Right kidney (tissue), 1 donor: ENCODE measurements around the gene IRF4.

Experiments used
- DNase-seq: peaks from one replicate; pipeline ENCODE4 v3.0.0-alpha.2; 2016

IRF4 gene

DNA sequence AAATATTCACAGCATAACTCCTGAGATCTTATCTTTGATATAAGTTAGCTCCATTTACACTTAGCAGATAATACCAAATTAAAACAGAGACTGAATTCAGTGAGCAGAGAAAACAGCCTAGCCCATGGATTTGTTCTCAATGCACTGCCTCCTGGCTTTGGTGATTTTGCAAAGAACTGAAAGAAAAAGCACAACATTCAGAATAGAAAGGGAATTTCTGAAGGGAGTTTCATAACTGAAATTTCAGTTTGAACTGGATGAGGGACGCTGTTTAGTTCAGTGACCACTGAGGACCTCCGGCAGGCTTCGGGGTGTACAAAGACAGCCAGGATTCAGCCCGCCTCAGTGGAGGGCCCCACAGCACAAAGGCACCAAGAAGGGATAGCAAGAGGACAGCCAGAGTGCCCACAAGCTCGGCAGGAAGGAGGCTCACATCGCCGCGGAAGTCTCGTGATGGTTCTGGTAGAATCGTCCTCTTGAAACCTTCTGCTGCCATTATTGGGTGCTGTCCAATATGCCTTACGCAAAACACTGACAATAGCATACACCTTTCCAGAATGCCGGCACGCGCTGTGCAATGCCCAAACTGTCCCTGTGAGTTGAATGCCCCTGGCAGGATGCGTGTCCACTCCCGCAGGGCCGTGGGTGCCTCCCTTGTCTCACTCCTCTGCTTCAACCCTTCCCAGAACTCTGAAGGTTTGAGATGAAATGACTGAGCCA is 9.7 kb upstream of the IRF4 start:
- no peak for DNase-seq

GRCh38 chr6:382883-383810 is 8.4 kb upstream of the IRF4 start:
- no peak for DNase-seq

GRCh38 chr6:383856-384255 is 7.7 kb upstream of the IRF4 start:
- no peak for DNase-seq

DNA sequence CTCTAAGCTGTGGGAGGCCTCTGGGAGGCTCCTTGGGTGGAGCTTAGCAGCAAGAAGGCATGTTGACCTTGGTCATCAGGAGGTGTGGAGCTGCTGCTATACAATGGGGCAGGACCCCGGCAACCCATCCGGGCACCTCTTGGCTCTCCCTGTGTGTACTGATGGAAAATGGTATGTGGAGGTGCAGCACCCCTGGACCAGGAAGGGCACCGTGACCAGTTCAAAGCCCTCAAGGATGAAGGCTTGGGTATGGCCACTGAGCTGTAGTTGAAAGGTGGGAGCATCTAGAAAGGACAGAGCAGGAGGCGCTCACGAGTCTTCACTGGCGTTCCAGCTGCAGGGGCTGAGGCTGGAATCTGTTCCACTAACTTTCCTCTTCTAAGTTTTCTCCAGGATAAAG is 6.7 kb upstream of the IRF4 start:
- no peak for DNase-seq

DNA sequence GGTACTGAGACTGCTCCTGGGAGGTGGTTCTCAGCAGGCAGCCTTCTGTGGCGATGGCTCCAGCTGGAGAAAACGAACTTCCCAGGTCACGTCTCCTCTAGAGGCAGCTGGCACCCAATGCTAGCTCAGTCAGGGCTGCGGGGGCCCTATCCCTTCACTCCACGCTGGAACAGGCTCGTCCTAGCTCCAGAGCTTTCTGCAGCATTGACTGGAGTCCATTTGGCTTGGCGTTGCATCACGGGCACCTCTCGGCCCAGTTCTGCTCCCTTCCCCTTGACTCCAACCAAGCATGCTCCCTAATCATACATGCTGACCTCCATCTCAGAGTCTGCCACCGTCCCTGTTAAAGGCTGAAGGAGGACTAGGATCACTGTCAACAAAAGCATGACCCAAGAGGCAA is 5.9 kb upstream of the IRF4 start:
- no peak for DNase-seq

GRCh38 chr6:386688-387266 is 4.8 kb upstream of the IRF4 start:
- DNase-seq: no peak

DNA sequence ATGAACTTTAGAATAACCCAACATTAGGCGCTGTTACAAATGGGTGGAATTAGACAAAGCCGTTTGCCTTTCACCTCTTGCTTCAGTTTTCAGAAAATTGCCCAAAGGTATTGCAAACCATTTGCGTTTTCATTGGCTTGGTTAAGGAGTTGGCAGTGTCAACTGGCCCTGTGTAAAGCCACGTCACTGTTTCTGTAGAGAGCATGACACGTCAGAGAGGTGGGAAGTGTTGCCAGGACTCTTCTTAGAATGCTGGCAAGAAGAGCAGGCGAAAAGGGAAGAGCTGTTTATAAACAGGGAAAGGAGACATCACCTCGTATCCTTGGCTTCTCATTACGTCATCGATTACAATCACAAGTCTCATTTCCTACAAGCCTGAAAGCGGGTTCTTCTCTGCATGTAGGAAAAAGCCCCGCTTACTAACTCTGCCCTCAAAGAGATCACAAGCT is 4.2 kb upstream of the IRF4 start:
- DNase-seq: no peak

- DNase-seq: no peak
Measured at GRCh38 chr6:388202-388903, 3.2 kb upstream of the IRF4 start.

GRCh38 chr6:389143-389542 is 2.4 kb upstream of the IRF4 start:
- DNase-seq: no peak

GRCh38 chr6:389622-390021 is 1.9 kb upstream of the IRF4 start:
- DNase-seq: no peak

GRCh38 chr6:390914-391558 is 516 bp upstream of the IRF4 start:
- peak; percentile 49 for DNase-seq

DNA sequence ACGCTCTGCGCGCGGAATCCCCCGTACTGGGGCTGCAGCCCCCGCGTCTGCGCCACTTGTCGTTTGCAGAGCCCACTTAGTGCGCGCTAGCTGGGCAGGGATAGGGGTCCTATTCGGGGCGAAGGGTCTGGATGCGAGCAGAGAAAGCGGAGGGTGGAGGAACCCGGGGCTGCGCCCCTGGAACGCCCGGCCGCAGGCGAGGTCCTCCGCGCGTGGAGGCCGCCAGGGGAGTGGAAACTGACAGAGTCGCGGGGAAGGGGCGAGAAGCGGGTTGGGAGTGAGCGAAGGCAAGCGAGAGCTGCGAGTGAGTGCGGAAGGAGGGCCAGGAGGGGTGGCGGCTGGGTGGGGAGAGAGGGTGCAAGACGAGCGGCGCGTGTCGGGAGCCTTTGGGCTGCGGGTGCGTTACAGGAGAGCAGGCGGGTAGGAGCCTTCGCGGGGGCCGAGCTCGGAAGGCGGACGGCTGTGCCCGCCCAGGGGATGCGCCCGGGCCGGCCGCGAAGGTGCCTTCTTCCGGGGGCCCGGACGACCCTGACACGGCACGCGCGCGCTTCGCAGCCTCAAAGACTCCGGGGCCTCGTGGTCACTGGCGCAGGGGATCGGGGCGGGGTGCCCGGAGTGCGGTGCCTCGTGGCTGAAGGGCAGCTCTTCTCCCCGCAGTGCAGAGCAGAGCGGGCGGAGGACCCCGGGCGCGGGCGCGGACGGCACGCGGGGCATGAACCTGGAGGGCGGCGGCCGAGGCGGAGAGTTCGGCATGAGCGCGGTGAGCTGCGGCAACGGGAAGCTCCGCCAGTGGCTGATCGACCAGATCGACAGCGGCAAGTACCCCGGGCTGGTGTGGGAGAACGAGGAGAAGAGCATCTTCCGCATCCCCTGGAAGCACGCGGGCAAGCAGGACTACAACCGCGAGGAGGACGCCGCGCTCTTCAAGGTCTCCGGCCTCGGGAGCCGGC is 1.2 kb downstream of the IRF4 start:
- peak; percentile 69 for DNase-seq

DNA sequence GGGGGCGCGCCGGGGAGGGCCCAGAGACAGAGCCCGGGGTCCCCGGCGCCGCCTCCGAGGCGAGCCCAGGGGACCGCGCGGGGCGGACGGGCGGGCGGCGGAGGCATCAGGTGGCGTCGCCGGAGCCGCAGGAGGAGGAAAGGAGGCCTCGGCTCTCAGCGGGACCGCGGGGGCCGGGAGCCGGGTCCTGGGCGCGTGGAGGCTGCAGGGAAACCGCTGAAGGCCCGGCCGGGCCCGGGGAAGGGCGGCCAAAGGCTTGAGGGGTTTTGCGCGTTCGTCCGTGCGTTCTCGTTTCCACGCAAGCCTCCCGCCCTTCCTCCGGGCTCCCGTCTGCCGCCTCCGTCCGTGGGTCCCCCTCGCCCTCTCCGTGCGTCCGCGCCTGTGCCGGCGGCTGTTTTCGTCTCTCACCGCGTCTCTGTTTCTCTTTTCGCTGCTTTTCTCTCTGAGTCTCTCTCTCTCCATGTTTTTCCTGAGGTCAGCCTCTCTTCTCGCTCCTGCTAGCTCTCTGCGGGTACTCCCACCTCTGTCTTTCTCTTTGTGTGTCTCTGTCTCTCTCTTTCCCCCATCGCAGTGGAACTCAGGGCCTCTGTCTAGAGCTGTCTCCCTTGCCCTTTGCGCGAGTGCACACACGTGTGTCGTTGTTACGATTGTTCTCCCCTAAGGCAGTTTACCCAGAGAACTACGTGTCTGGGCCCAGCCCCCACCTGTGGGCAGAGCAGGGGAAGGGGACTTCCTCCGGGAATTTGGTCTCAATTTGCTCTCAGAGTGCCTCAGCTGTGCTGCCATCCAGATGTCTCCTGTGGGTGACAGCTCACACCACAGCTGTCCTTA is 2.1 kb downstream of the IRF4 start:
- DNase-seq: peak; percentile 61

GRCh38 chr6:394641-395289 is 3.2 kb downstream of the IRF4 start:
- no peak for DNase-seq

- no peak for DNase-seq
Measured at GRCh38 chr6:395432-396125, 4.0 kb downstream of the IRF4 start.

- no peak for DNase-seq
Measured at GRCh38 chr6:396126-396520, 4.6 kb downstream of the IRF4 start.

DNA sequence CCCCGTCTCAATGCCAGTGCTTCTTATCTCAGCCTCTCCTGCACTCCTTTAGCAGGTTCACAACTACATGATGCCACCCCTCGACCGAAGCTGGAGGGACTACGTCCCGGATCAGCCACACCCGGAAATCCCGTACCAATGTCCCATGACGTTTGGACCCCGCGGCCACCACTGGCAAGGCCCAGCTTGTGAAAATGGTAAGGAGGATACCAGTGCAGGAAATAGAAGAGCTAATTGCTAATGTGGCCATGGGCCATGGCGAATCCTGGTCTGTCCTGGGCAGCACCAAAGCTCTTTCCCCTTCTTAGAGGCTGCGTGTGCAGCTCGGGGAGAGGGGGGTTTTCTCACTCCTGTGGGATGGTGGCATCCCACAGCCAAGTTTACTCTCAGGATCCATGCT is 5.5 kb downstream of the IRF4 start:
- DNase-seq: no peak

- no peak for DNase-seq
Measured at GRCh38 chr6:397604-398003, 6.1 kb downstream of the IRF4 start.

DNA sequence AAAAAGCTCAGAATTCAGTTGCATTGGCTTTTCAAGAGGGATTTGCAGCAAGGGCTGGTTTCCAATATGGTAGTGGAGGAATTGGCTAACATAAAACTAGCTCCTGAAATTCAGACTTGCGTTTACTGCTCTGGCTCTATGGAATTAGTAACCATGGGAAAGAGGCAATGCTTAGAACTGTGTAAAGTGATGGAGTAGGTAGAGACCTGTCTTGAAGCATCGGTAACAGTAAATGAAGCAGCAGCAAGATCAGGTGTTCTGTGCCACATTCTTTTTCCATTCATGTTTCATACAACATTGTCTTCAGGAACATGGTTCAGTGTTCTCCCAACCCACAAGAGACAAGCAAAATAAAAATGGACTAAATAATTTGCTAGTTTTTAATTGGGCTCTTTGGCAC is 6.5 kb downstream of the IRF4 start:
- no peak for DNase-seq
